ENCODE measurements around the gene ZNF628.

ZNF628 gene

GRCh38 chr19:55476100-55476775 is at the start of gene ZNF628:
Gene ZNF628 (plus strand): TSS chr19:55476617. CDS start chr19:55479911, 3,294 bp downstream.
- peak; percentile 98 for DNase-seq (ENCODE audit: low spot score)
- no peak for TF ChIP-seq CTCF (IDR thresholded peaks at IDR 0.05)
- Histone ChIP-seq H3K4me3 (peak within 1 kb of the TSS; percentile 83), H3K27ac (peak within 1 kb of the TSS; percentile 85 to 98)

DNA sequence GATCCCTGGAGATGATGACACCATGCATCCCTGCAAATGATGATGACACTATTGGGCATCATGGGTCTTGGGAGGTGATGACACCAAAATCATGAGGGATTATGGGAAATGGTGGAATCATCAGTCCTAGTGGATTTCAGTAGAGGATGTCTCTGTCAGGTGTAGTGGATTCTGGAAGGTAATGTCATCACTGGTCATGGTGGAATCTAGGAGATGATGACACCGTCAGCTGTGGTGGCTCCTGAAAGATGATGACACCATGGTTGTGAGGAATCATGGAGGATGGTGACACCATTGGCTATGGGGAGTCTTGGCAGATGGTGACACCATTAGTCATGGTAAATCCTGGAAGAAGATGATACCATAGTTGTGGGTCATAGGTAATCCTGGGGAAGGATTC is 45.2 kb upstream of the ZNF628 start:
- H3K27ac ChIP-seq: no peak overlapping the region
- TF ChIP-seq CTCF (IDR thresholded peaks at IDR 0.05): no peak
- DNase-seq (ENCODE audit: low spot score): no peak
- H3K4me3 ChIP-seq: no peak overlapping the region

DNA sequence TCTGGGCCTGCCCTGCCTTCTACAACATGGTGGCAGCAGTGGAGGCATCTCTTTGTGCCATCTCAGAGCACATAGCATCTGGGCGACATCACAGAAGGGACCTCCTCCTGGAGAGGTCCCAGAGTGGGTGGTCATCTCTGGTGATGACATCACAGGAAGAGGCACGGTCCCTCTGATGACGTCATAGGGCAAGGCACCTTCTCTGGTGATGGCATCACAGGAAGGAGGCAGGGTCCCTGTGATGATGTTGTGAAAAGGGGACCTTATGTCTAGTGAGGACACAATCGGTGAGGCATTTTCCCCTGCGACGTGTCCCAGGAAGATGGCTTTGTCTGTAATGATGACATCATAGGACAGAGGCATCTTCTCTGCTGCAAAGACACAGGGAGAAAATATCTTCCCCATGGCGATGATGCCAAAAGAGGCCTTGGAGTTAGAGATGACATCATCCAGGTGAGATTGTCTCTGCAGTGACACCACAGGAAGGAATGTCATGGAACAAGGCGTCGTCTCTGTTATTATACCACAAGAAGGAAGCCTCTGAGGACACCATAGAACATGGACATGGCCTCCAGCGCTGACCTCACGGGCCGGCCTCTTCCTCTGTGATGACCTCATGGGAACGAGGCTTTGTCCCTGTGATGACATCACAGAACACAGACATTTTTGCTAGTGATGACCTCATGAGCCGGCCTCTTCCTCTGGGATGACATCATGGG is 44.0 kb upstream of the ZNF628 start:
- no peak for DNase-seq (ENCODE audit: low spot score)
- Histone ChIP-seq H3K4me3 (no peak overlapping the region), H3K27ac (no peak overlapping the region)
- no peak for TF ChIP-seq CTCF (IDR thresholded peaks at IDR 0.05)

DNA sequence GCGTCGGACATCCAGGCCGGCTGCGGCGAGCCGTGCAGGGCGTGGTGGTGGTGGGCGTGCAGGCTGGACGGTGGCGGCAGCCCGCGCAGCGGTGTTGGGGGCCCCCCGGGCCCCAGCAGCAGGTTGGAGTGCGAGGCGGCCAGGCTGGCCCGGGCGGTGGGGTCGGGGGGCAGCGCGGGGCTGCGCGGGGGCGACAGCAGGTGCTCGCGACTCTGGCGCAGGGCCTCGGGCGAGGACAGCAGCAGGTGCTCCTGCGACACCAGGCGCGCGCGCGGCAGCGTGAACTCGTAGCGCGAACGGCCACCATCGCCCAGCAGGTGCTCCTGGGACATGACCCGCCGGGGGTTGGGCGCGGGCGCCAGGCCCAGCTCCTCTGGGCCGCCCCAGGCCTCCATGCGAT is 43.1 kb upstream of the ZNF628 start:
- no peak for TF ChIP-seq CTCF (IDR thresholded peaks at IDR 0.05)
- no peak for DNase-seq (ENCODE audit: low spot score)
- H3K27ac ChIP-seq: no peak overlapping the region
- H3K4me3 ChIP-seq: no peak overlapping the region

GRCh38 chr19:55434356-55434919 is 42.0 kb upstream of the ZNF628 start:
- Histone ChIP-seq H3K4me3 (no peak overlapping the region), H3K27ac (no peak overlapping the region)
- no peak for TF ChIP-seq CTCF (IDR thresholded peaks at IDR 0.05)
- no peak for DNase-seq (ENCODE audit: low spot score)

GRCh38 chr19:55435020-55435419 is 41.4 kb upstream of the ZNF628 start:
- Histone ChIP-seq H3K27ac (no peak overlapping the region), H3K4me3 (no peak overlapping the region)
- TF ChIP-seq CTCF (IDR thresholded peaks at IDR 0.05): no peak
- no peak for DNase-seq (ENCODE audit: low spot score)

Measured in coronary artery (tissue), 2 donors.